Measurements from ENCODE around the gene C16orf96. TPM values are rescaled to one million over a fixed set of nuclear protein-coding genes. Genes with fewer than 3 reads are reported as not detected.

Gene C16orf96
- total RNA-seq, 1 experiment from 2014 or later: 0.10 TPM

GRCh38 chr16:4624015-4624826 is 68.1 kb downstream of the C16orf96 start, which contains the start of gene MGRN1:
TSS of gene MGRN1 (plus strand) at chr16:4624826. CDS start at chr16:4624961, 135 bp downstream.
- H3K36me3 ChIP-seq (ENCODE audit: control insufficient read depth in 1 of 2, insufficient read depth in 2 of 2, low read length in 2 of 2): no peaks in the 10 kb centered on the region
- H3K4me3 ChIP-seq (replicated peaks in 1 of 2; ENCODE audit: low read depth in 1 of 2, low read length in 2 of 2): peak within 1 kb of the TSS; percentile 86 to 87
- ATAC-seq (peak; percentile 96), DNase-seq (ENCODE audit: low read depth, low spot score) (peak; percentile 96)
- peak within 1 kb of the TSS; percentile 95 for H3K27ac ChIP-seq (ENCODE audit: low read depth, low read length)
- no peaks in the 10 kb centered on the region for H3K27me3 ChIP-seq (ENCODE audit: insufficient read depth, low read length)
- H3K9me2 ChIP-seq (ENCODE audit: insufficient read depth): no peaks in the 10 kb centered on the region
- CTCF ChIA-PET: interaction anchor here (0.6 to 1.5 kb wide), 10 partner anchors 8 to 146 kb away, joined by 3 to 18 read pairs (median 4); partner anchors contain the start of genes ANKS3 and DNAAF8
- H3K9me3 ChIP-seq (ENCODE audit: control insufficient read depth in 1 of 2, insufficient read depth in 1 of 2, low read depth in 1 of 2, low read length in 2 of 2): no peaks in the 10 kb centered on the region
- no peaks in the 10 kb centered on the region for H4K20me1 ChIP-seq (ENCODE audit: insufficient read depth)
- peak within 1 kb of the TSS; percentile 89 for H2AFZ ChIP-seq (ENCODE audit: low read depth, low read length, poor library complexity, severe bottlenecking)
- POLR2A ChIA-PET: interaction anchor here (1.0 kb wide), 1 partner anchor 8 kb away, joined by 7 read pairs; no protein-coding TSS in a partner anchor
- peak within 1 kb of the TSS; percentile 96 for H3K9ac ChIP-seq (ENCODE audit: low read length)
- intact Hi-C loops (cut with micrococcal nuclease): loop anchor here (5.0 kb wide), 1 partner anchor 318 kb away; no protein-coding TSS in a partner anchor
- BruUV-seq (replicated peaks): no TSS peak
- peak within 1 kb of the TSS; percentile 89 for H3K4me2 ChIP-seq (ENCODE audit: low read length)
- RAD21 ChIA-PET (ENCODE audit: low non-redundant PET in 1 of 2, low total read pairs in 2 of 2, uncharacterized antibody in 2 of 2, unreplicated experiment in 2 of 2): interaction anchor here in 1 of 2 experiments (0.6 kb wide), 2 partner anchors 33 to 75 kb away, joined by 3 to 4 read pairs; no protein-coding TSS in a partner anchor
- H3K79me2 ChIP-seq (ENCODE audit: insufficient read depth, low read length): peaks cover 39% of the 10 kb centered on the region
- peaks cover 15 to 21% of the 10 kb centered on the region in 2 experiments for H3K4me1 ChIP-seq (ENCODE audit: control insufficient read depth in 1 of 2, insufficient read depth in 2 of 2, low read length in 2 of 2)
- TF ChIP-seq REST (IDR thresholded peaks at IDR 0.05; ENCODE audit: low read depth) (no peak), SP1 (IDR thresholded peaks at IDR 0.05; ENCODE audit: low read depth) (peak; percentile 49), EZH2 (IDR thresholded peaks at IDR 0.05) (no peak), ZNF274 (IDR thresholded peaks at IDR 0.05; ENCODE audit: low read depth, low read length) (no peak), ATF3 (IDR thresholded peaks at IDR 0.05) (no peak), FOSL1 (IDR thresholded peaks at IDR 0.05; ENCODE audit: low read depth) (no peak), JUND (IDR thresholded peaks at IDR 0.05) (peak; percentile 59; the same call in 1 of the 2 replicates), CTCF (IDR thresholded peaks at IDR 0.05 in 2 of 3, conservative IDR thresholded peaks at IDR 0.05 in 1 of 3; ENCODE audit: borderline replicate concordance in 1 of 3, insufficient read depth in 1 of 3, low read depth in 2 of 3, low read length in 2 of 3) (peak; percentile 85 to 98 (median 97); a peak in 5 of 6 replicates), EZH2phosphoT487 (IDR thresholded peaks at IDR 0.05; ENCODE audit: borderline replicate concordance) (no peak), CEBPB (IDR thresholded peaks at IDR 0.05; ENCODE audit: low read depth) (no peak), ZBTB33 (IDR thresholded peaks at IDR 0.05; ENCODE audit: extremely low read depth, insufficient replicate concordance, low read length) (no peak), MAX (IDR thresholded peaks at IDR 0.05) (peak; percentile 94), RAD21 (IDR thresholded peaks at IDR 0.05; ENCODE audit: low read depth) (peak; percentile 72; the same call in 1 of the 2 replicates), EGR1 (IDR thresholded peaks at IDR 0.05; ENCODE audit: low read depth) (no peak; the same call in 1 of the 2 replicates), CBX3 (IDR thresholded peaks at IDR 0.05; ENCODE audit: low read depth) (no peak; the same call in 1 of the 2 replicates), SRF (IDR thresholded peaks at IDR 0.05; ENCODE audit: low read depth) (no peak), POLR2AphosphoS5 (IDR thresholded peaks at IDR 0.05; ENCODE audit: low read depth, low read length) (no peak), SIN3A (IDR thresholded peaks at IDR 0.05; ENCODE audit: low read depth) (no peak), POLR2A (IDR thresholded peaks at IDR 0.05; ENCODE audit: borderline replicate concordance, extremely low read depth, insufficient read depth, insufficient read length) (no peak)
